PC-9 (cell line): ENCODE measurements around the gene IQGAP1.

ENCODE experiments used
- CTCF ChIP-seq: fragments of 200-600 bp; sonication (generic); conservative IDR thresholded peaks from 2 replicates; pipeline ENCODE4 v1.6.1; 2017; ENCODE audit warnings: mixed run types, antibody characterized with exemption, mild to moderate bottlenecking, moderate library complexity
- EZH2 ChIP-seq: fragments of 200-600 bp; sonication (generic); IDR thresholded peaks from 2 replicates; pipeline ENCODE4 v1.8.0; 2017; ENCODE audit warnings: antibody characterized with exemption, low read depth

GRCh38 chr15:90469723-90470122 is 81.7 kb downstream of the IQGAP1 start:
- TF ChIP-seq CTCF (no peak), EZH2 (no peak)
